Caco-2 (cell line): ENCODE data around the gene ADPRS. TPM values are rescaled to one million over a fixed set of nuclear protein-coding genes. Genes with fewer than 3 reads are reported as not detected.

ENCODE experiments used
- BruUV-seq: library from RNA; stranded (reverse); fragments of 400-500 nt; replicated peaks from 2 replicates; lab custom pipeline; 2021; lab: Mats Ljungman, UMichigan
- CTCF ChIA-PET: fragments of 300-600 bp; sonication (Branson Sonifier 250); formaldehyde crosslinking; loops from one replicate; lab custom pipeline; 2022; ENCODE audit warnings: antibody characterized with exemption; lab: Charles Lee
- POLR2A ChIA-PET: fragments of 300-600 bp; sonication (Branson Sonifier 250); formaldehyde crosslinking; loops from one replicate; lab custom pipeline; 2022; ENCODE audit warnings: antibody characterized with exemption; lab: Charles Lee
- DNase-seq, 2 experiments: peaks; one replicate each; pipeline versions ENCODE4 v3.0.0 to v3.0.0-alpha.2; 2020 to 2022
- H3K27me3 ChIP-seq: replicated peaks from 2 replicates; pipeline ENCODE4 v1.6.0; 2011; ENCODE audit warnings: low read length; ENCODE audit not compliant: control insufficient read depth, insufficient read depth
- H3K36me3 ChIP-seq: 2 replicates; pipeline ENCODE4 v1.5.1; 2011; ENCODE audit warnings: low read length; ENCODE audit not compliant: control insufficient read depth, insufficient read depth
- H3K4me1 ChIP-seq: fragments of 250-450 bp; sonication (Bioruptor Pico); 2 replicates; pipeline ENCODE4 v1.5.1; 2020; ENCODE audit warnings: mild to moderate bottlenecking
- H3K4me3 ChIP-seq: 2 replicates; pipeline ENCODE4 v1.5.1; 2011; ENCODE audit warnings: low read depth, mild to moderate bottlenecking, control low read depth, low read length
- H3K9me3 ChIP-seq: fragments of 250-450 bp; sonication (Bioruptor Pico); 2 replicates; pipeline ENCODE4 v1.5.1; 2020; ENCODE audit warnings: mild to moderate bottlenecking, moderate library complexity
- H3K27ac Mint-ChIP-seq: one replicate; pipeline ENCODE4 v1.8.0; 2022; ENCODE audit warnings: mixed read lengths; ENCODE audit not compliant: unreplicated experiment
- H3K27me3 Mint-ChIP-seq: one replicate; pipeline ENCODE4 v1.8.0; 2022; ENCODE audit warnings: mixed read lengths; ENCODE audit not compliant: insufficient read depth, unreplicated experiment
- H3K36me3 Mint-ChIP-seq: one replicate; pipeline ENCODE4 v1.8.0; 2022; ENCODE audit warnings: mild to moderate bottlenecking, mixed read lengths; ENCODE audit not compliant: insufficient read depth, unreplicated experiment
- H3K4me1 Mint-ChIP-seq: one replicate; pipeline ENCODE4 v1.8.0; 2022; ENCODE audit warnings: low read depth, mixed read lengths; ENCODE audit not compliant: unreplicated experiment
- H3K4me3 Mint-ChIP-seq: one replicate; pipeline ENCODE4 v1.8.0; 2022; ENCODE audit warnings: mild to moderate bottlenecking, moderate library complexity, mixed read lengths; ENCODE audit not compliant: unreplicated experiment
- H3K9me3 Mint-ChIP-seq: one replicate; pipeline ENCODE4 v1.8.0; 2022; ENCODE audit warnings: mixed read lengths; ENCODE audit not compliant: unreplicated experiment
- CTCF ChIP-seq, 2 experiments: fragments of 200-600 bp in 1 of 2; IDR thresholded peaks; 1 replicate in 1 of 2; 2 replicates in 1 of 2; pipeline versions ENCODE4 v1.5.1 to v1.8.0; 2011 to 2022; ENCODE audit warnings: antibody characterized with exemption in 1 of 2, control low read depth in 1 of 2, inconsistent platforms in 1 of 2, low read depth in 1 of 2, low read length in 1 of 2, mild to moderate bottlenecking in 1 of 2, moderate library complexity in 1 of 2; ENCODE audit not compliant: insufficient read depth in 1 of 2, severe bottlenecking in 1 of 2, unreplicated experiment in 1 of 2
- intact Hi-C: fragments of 100-400 bp; cut with micrococcal nuclease; formaldehyde crosslinking; loops from one replicate; pipeline ENCODE4 v1.10.0; 2022; ENCODE audit not compliant: unreplicated experiment
- total RNA-seq: library from RNA; stranded (reverse); gene quantifications from 2 replicates; pipeline ENCODE4 v1.2.3, GENCODE V29; 2022

Gene ADPRS
- total RNA-seq, 1 experiment from 2014 or later, result 19.3 TPM

- intact Hi-C loops, result no loop called here
- TF ChIP-seq CTCF (IDR thresholded peaks at IDR 0.05; ENCODE audit: insufficient read depth in 1 of 2, low read depth in 1 of 2, low read length in 1 of 2, severe bottlenecking in 1 of 2, unreplicated experiment in 1 of 2), result no peak
- H3K36me3 ChIP-seq, result no peaks in the 10 kb centered on the region
- H3K4me1 ChIP-seq, result 0 out of 2 replicates have a peak, but pooled peaks cover 6% of the 10 kb centered on the region
- no peaks in the 10 kb centered on the region for H3K9me3 Mint-ChIP-seq
- no peak overlapping the region for H3K4me3 ChIP-seq
- H3K27ac Mint-ChIP-seq, result no peak overlapping the region
- H3K4me3 Mint-ChIP-seq, result no peak overlapping the region
- peaks cover 14% of the 10 kb centered on the region for H3K36me3 Mint-ChIP-seq
- no peaks in the 10 kb centered on the region for H3K4me1 Mint-ChIP-seq
- H3K9me3 ChIP-seq, result no peaks in the 10 kb centered on the region
- no peaks in the 10 kb centered on the region for H3K27me3 ChIP-seq
- H3K27me3 Mint-ChIP-seq, result no peaks in the 10 kb centered on the region
- BruUV-seq, result no TSS peak
- ChIA-PET POLR2A (interaction anchor here (0.6 kb wide), 1 partner anchor 154 kb away, joined by 3 read pairs; no protein-coding TSS in a partner anchor), CTCF (interaction anchor here (0.6 kb wide), 1 partner anchor 108 kb away, joined by 7 read pairs; no protein-coding TSS in a partner anchor)
- no peak for DNase-seq
Measured at GRCh38 chr1:36084497-36085115, 4.1 kb upstream of the ADPRS start.

GRCh38 chr1:36085126-36085525 lies 3.6 kb upstream of the ADPRS start:
- H3K4me1 ChIP-seq, result 0 out of 2 replicates have a peak, but pooled peaks cover 6% of the 10 kb centered on the region
- TF ChIP-seq CTCF (IDR thresholded peaks at IDR 0.05; ENCODE audit: insufficient read depth in 1 of 2, low read depth in 1 of 2, low read length in 1 of 2, severe bottlenecking in 1 of 2, unreplicated experiment in 1 of 2), result no peak
- POLR2A ChIA-PET, result interaction anchor here (0.6 kb wide), 1 partner anchor 155 kb away, joined by 3 read pairs; no protein-coding TSS in a partner anchor
- no peaks in the 10 kb centered on the region for H3K9me3 ChIP-seq
- Mint-ChIP-seq H3K4me1 (no peaks in the 10 kb centered on the region), H3K27me3 (no peaks in the 10 kb centered on the region), H3K27ac (no peak overlapping the region), H3K9me3 (no peaks in the 10 kb centered on the region), H3K4me3 (no peak overlapping the region), H3K36me3 (peaks cover 17% of the 10 kb centered on the region)
- no peaks in the 10 kb centered on the region for H3K36me3 ChIP-seq
- BruUV-seq, result no TSS peak
- DNase-seq, result no peak
- CTCF ChIA-PET, result interaction anchor here (0.5 to 0.6 kb wide), 2 partner anchors 107 to 397 kb away, joined by 3 to 7 read pairs; partner anchors contain the start of gene CSF3R
- intact Hi-C loops, result no loop called here
- H3K4me3 ChIP-seq, result no peak overlapping the region
- no peaks in the 10 kb centered on the region for H3K27me3 ChIP-seq

- no peak for DNase-seq
- H3K4me3 ChIP-seq, result no peak overlapping the region
- intact Hi-C loops, result no loop called here
- no peaks in the 10 kb centered on the region for H3K36me3 ChIP-seq
- no peaks in the 10 kb centered on the region for H3K27me3 ChIP-seq
- no TSS peak for BruUV-seq
- Mint-ChIP-seq H3K4me1 (no peaks in the 10 kb centered on the region), H3K9me3 (no peaks in the 10 kb centered on the region), H3K36me3 (peaks cover 17% of the 10 kb centered on the region), H3K4me3 (no peak overlapping the region), H3K27ac (no peak overlapping the region), H3K27me3 (no peaks in the 10 kb centered on the region)
- POLR2A ChIA-PET, result no interaction called here
- CTCF ChIA-PET, result interaction anchor here (0.5 kb wide), 1 partner anchor 397 kb away, joined by 3 read pairs; the partner anchor contains the start of gene CSF3R
- no peaks in the 10 kb centered on the region for H3K4me1 ChIP-seq
- TF ChIP-seq CTCF (IDR thresholded peaks at IDR 0.05; ENCODE audit: insufficient read depth in 1 of 2, low read depth in 1 of 2, low read length in 1 of 2, severe bottlenecking in 1 of 2, unreplicated experiment in 1 of 2), result no peak
- no peaks in the 10 kb centered on the region for H3K9me3 ChIP-seq
Measured at GRCh38 chr1:36085686-36086526, 2.8 kb upstream of the ADPRS start.
